Pancreas (tissue), 10 donors: ENCODE data around the gene CACNA2D2. TPM values are rescaled to one million over a fixed set of nuclear protein-coding genes. Genes with fewer than 3 reads are reported as not detected.
A peak's percentile ranks its signal among the peaks of the same experiment; 100 is the strongest.

Experiments used
- ATAC-seq, 4 donors: fragments of 200-7000 bp; cut with Tn5 transposase; one replicate each; pipeline versions ENCODE4 v1.8.0 to v1.9.1; 2020; ENCODE audit warnings: mild to moderate bottlenecking in 4 of 4, moderate library complexity in 4 of 4
- DNase-seq, 6 donors: peaks; one replicate each; pipeline ENCODE4 v3.0.0-alpha.2; 2020
- FAIRE-seq: peaks from 2 replicates; lab custom pipeline; 2012; peaks lifted over from hg19 to GRCh38; lab: Jason Lieb, UNC
- H3K27ac ChIP-seq, 4 donors: fragments of 200-600 bp; sonication (generic); 1 replicate in 3 of 4; 2 replicates in 1 of 4; pipeline versions ENCODE4 v1.5.0 to v1.8.0; 2020
- H3K27me3 ChIP-seq, 4 donors: fragments of 200-600 bp; one replicate each; pipeline ENCODE4 v1.8.0; 2021
- H3K36me3 ChIP-seq, 3 donors: fragments of 200-600 bp; sonication (generic) in 1 of 3; one replicate each; pipeline versions ENCODE4 v1.5.0 to v1.8.0; 2020 to 2021
- H3K4me1 ChIP-seq, 3 donors: fragments of 200-600 bp; one replicate each; pipeline ENCODE4 v1.8.0; 2021
- H3K4me3 ChIP-seq, 4 donors: fragments of 200-600 bp; sonication (generic) in 2 of 4; one replicate each; pipeline versions ENCODE4 v1.5.0 to v1.8.0; 2020 to 2021
- H3K9me3 ChIP-seq, 4 donors: fragments of 200-600 bp; one replicate each; pipeline ENCODE4 v1.8.0; 2021
- WGBS, 2 donors: extraction: QIAGEN DNeasy Blood & Tissue Kit; methylation state at CpG; one replicate each; pipeline ENCODE4 v1.1.7; 2013; 5-methylcytosine and 5-hydroxymethylcytosine counted together
- intact Hi-C, 3 donors: fragments of 100-400 bp; cut with DNase I; formaldehyde crosslinking; loops; one replicate each; pipeline versions ENCODE4 v1.11.1 to v1.14.2; 2022
- polyA plus RNA-seq, 2 donors: library from polyadenylated mRNA; stranded (reverse); fragments of 200-250 nt; gene quantifications; one replicate each; pipeline ENCODE4 v1.2.3, GENCODE V29; 2013
- total RNA-seq, 6 donors: library from RNA; stranded (reverse); fragmentation: NEBNext Ultra II Directional in 4 of 6; extraction: Animal tissue kit (Norgen Biotek cat#: 25700) in 4 of 6; gene quantifications; one replicate each; pipeline versions ENCODE4 v1.2.1 to v1.2.4, GENCODE V29; 2021 to 2023
- TF ChIP-seq, protein P1 (sequence below), 4 donors: fragments of 200-600 bp; sonication (generic) in 3 of 4; IDR thresholded peaks; one replicate each; pipeline versions ENCODE4 v1.5.0 to v1.8.0; 2021; ENCODE audit warnings: antibody characterized with exemption in 4 of 4
- donor health status: healthy with polysubstance abuse.
- donor health status: DM: no; HTN: no; CAD: no; lungs with moderate emphysema.
- donor health status: DM: no; HTN: no; CAD: no.
- donor health status: control.
- donor health status: control.
- donor health status: Bipolar disorder and iron deficiency.
- donor health status: DM: yes; HTN: yes; CAD: no.
- donor health status: DM: no; HTN: no; CAD: no.
- donor health status: DM: no; HTN: no; CAD: no.
- donor health status: DM: yes; HTN: yes; CAD: no.

Gene CACNA2D2
- total and polyA plus RNA-seq, 8 donors, result 1.1 to 19.5 (median 3.3) TPM

DNA sequence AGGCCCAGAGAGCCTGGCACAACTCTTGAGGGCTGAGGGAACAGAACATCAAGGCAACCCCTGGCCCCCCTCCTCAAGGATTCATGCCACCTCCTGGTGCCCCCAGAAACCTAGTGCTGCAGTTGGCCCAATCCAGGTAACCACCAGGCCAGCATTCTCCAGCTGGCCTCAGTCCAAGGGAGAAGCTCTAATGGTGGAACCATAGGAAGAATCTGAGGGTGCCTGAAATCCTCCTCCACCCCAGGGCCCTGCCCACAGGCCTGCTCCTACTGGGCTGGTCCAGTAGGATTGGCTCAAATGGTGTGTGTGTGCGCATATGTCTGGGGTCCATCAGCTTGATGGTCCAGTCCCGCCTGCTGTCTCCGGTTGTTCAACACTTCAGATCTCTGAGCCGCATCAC is 188.6 kb downstream of the CACNA2D2 start:
- DNase-seq, result peak in 1 of 6 donors; percentile 36
- Histone ChIP-seq H3K4me3 (no peak overlapping the region), H3K4me1 (peaks cover 0 to 8% (median 8%) of the 10 kb centered on the region in 3 donors), H3K27ac (no peak overlapping the region), H3K27me3 (no peaks in the 10 kb centered on the region), H3K36me3 (no peaks in the 10 kb centered on the region), H3K9me3 (no peaks in the 10 kb centered on the region)
- TF ChIP-seq, protein P1, sequence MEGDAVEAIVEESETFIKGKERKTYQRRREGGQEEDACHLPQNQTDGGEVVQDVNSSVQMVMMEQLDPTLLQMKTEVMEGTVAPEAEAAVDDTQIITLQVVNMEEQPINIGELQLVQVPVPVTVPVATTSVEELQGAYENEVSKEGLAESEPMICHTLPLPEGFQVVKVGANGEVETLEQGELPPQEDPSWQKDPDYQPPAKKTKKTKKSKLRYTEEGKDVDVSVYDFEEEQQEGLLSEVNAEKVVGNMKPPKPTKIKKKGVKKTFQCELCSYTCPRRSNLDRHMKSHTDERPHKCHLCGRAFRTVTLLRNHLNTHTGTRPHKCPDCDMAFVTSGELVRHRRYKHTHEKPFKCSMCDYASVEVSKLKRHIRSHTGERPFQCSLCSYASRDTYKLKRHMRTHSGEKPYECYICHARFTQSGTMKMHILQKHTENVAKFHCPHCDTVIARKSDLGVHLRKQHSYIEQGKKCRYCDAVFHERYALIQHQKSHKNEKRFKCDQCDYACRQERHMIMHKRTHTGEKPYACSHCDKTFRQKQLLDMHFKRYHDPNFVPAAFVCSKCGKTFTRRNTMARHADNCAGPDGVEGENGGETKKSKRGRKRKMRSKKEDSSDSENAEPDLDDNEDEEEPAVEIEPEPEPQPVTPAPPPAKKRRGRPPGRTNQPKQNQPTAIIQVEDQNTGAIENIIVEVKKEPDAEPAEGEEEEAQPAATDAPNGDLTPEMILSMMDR (IDR thresholded peaks at IDR 0.05), result no peak
- WGBS, 2 donors, result 96 to 98% methylated on average over 4 of the region's 4 CpGs
- intact Hi-C loops, result no loop called here
- no peak for ATAC-seq
- FAIRE-seq, result no peak

DNA sequence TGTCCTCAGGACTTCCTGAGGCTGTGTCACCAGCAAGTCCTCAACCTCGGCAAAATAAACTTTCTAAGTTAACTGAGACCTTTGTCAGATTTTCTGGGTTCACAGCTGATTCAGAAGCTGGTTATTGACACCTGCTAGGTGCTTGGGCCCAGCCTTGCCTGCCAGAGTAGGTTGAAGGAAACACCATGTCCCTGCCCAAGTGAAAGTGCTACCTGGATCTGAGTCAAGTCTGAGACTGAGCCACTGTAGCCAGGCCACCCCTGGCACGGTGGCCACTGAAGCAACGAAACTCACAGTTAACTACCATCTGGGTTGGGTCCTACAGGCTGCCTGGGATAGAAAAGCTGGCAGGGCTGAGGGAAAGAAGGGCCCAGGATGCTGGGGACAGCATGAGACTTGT is 189.1 kb downstream of the CACNA2D2 start:
- TF ChIP-seq, protein P1 (IDR thresholded peaks at IDR 0.05), result no peak
- FAIRE-seq (no peak), DNase-seq (no peak), ATAC-seq (no peak)
- H3K36me3 ChIP-seq, result no peaks in the 10 kb centered on the region
- H3K27ac ChIP-seq, result no peak overlapping the region
- peaks cover 3 to 10% (median 10%) of the 10 kb centered on the region in 3 donors for H3K4me1 ChIP-seq
- intact Hi-C loops, result no loop called here
- H3K4me3 ChIP-seq, result no peak overlapping the region
- WGBS, 2 donors, result 83 to 89% methylated on average over 3 of the region's 3 CpGs
- H3K27me3 ChIP-seq, result no peaks in the 10 kb centered on the region
- no peaks in the 10 kb centered on the region for H3K9me3 ChIP-seq

Other genes starting within 250 kb of the CACNA2D2 start
- gene SEMA3B, start 234.5 kb downstream of the CACNA2D2 start, total RNA-seq, result 10 to 100 TPM; 27.5 to 53.5 (median 33.2) TPM
- gene SEMA3B, start 234.5 kb downstream of the CACNA2D2 start, polyA plus RNA-seq, result 100 to 1,000 TPM; 118 to 223 TPM
- under 1 TPM in 1 of 6 donors, not detected in 5; 0.12 TPM for gene LSMEM2, start 224.5 kb downstream of the CACNA2D2 start, total RNA-seq
- 1 to 10 TPM in 1 of 2 donors, under 1 TPM in 1; 0.15 to 2.1 TPM for gene LSMEM2, start 224.5 kb downstream of the CACNA2D2 start, polyA plus RNA-seq
- gene IFRD2, start 211.2 kb downstream of the CACNA2D2 start, total RNA-seq, result 10 to 100 TPM; 47.1 to 81.6 (median 55.1) TPM
- gene IFRD2, start 211.2 kb downstream of the CACNA2D2 start, polyA plus RNA-seq, result 100 to 1,000 TPM; 101 to 117 TPM
- gene HYAL3, start 204.2 kb downstream of the CACNA2D2 start, total RNA-seq, result 1 to 10 TPM in 1 of 6 donors, under 1 TPM in 5; 0.46 to 1.3 (median 0.65) TPM
- gene HYAL3, start 204.2 kb downstream of the CACNA2D2 start, polyA plus RNA-seq, result 1 to 10 TPM; 1.6 to 2.1 TPM
- gene NAA80, start 204.2 kb downstream of the CACNA2D2 start, total RNA-seq, result 1 to 10 TPM; 2.6 to 6.6 (median 5.0) TPM
- gene NAA80, start 204.2 kb downstream of the CACNA2D2 start, polyA plus RNA-seq, result 10 to 100 TPM; 13.0 to 15.6 TPM
- gene HYAL1, start 200.1 kb downstream of the CACNA2D2 start, total RNA-seq, result 1 to 10 TPM; 3.1 to 7.1 (median 5.7) TPM
- 10 to 100 TPM in 1 of 2 donors, 1 to 10 TPM in 1; 8.2 to 11.7 TPM for gene HYAL1, start 200.1 kb downstream of the CACNA2D2 start, polyA plus RNA-seq
- gene HYAL2, start 180.9 kb downstream of the CACNA2D2 start, total RNA-seq, result 10 to 100 TPM in 4 of 6 donors, 1 to 10 TPM in 2; 6.3 to 22.1 (median 13.3) TPM
- gene HYAL2, start 180.9 kb downstream of the CACNA2D2 start, polyA plus RNA-seq, result 10 to 100 TPM; 28.4 to 39.5 TPM
- 10 to 100 TPM; 10.2 to 18.7 (median 16.1) TPM for gene TUSC2, start 175.4 kb downstream of the CACNA2D2 start, total RNA-seq
- 10 to 100 TPM; 20.8 to 21.8 TPM for gene TUSC2, start 175.4 kb downstream of the CACNA2D2 start, polyA plus RNA-seq
- 10 to 100 TPM; 10.3 to 23.0 (median 12.2) TPM for gene RASSF1, start 162.8 kb downstream of the CACNA2D2 start, total RNA-seq
- 10 to 100 TPM; 17.5 to 29.5 TPM for gene RASSF1, start 162.8 kb downstream of the CACNA2D2 start, polyA plus RNA-seq
- 1 to 10 TPM in 3 of 6 donors, under 1 TPM in 3; 0.35 to 1.3 (median 1.1) TPM for gene ZMYND10, start 157.9 kb downstream of the CACNA2D2 start, total RNA-seq
- gene ZMYND10, start 157.9 kb downstream of the CACNA2D2 start, polyA plus RNA-seq, result 1 to 10 TPM; 5.1 to 8.3 TPM
- 10 to 100 TPM; 17.1 to 29.2 (median 18.6) TPM for gene NPRL2, start 152.9 kb downstream of the CACNA2D2 start, total RNA-seq
- 10 to 100 TPM; 40.9 to 41.8 TPM for gene NPRL2, start 152.9 kb downstream of the CACNA2D2 start, polyA plus RNA-seq
- 10 to 100 TPM in 4 of 6 donors, 1 to 10 TPM in 2; 8.6 to 14.2 (median 12.8) TPM for gene CYB561D2, start 152.8 kb downstream of the CACNA2D2 start, total RNA-seq
- gene CYB561D2, start 152.8 kb downstream of the CACNA2D2 start, polyA plus RNA-seq, result 10 to 100 TPM; 15.3 to 30.4 TPM
- 10 to 100 TPM; 13.8 to 22.3 (median 16.1) TPM for gene TMEM115, start 144.1 kb downstream of the CACNA2D2 start, total RNA-seq
- 10 to 100 TPM; 25.0 to 29.2 TPM for gene TMEM115, start 144.1 kb downstream of the CACNA2D2 start, polyA plus RNA-seq
- 1 to 10 TPM; 3.2 to 5.6 (median 4.5) TPM for gene C3orf18, start 64.1 kb upstream of the CACNA2D2 start, total RNA-seq
- gene C3orf18, start 64.1 kb upstream of the CACNA2D2 start, polyA plus RNA-seq, result 1 to 10 TPM; 5.3 to 8.9 TPM
- 10 to 100 TPM in 5 of 6 donors, 1 to 10 TPM in 1; 9.6 to 20.2 (median 11.8) TPM for gene HEMK1, start 65.9 kb upstream of the CACNA2D2 start, total RNA-seq
- gene HEMK1, start 65.9 kb upstream of the CACNA2D2 start, polyA plus RNA-seq, result 10 to 100 TPM; 20.4 to 21.8 TPM
- gene CISH, start 108.1 kb upstream of the CACNA2D2 start, total RNA-seq, result 10 to 100 TPM in 3 of 6 donors, 1 to 10 TPM in 3; 6.2 to 21.0 (median 9.5) TPM
- gene CISH, start 108.1 kb upstream of the CACNA2D2 start, polyA plus RNA-seq, result 10 to 100 TPM; 11.3 to 21.5 TPM
- 10 to 100 TPM; 21.9 to 30.6 (median 24.6) TPM for gene MAPKAPK3, start 113.5 kb upstream of the CACNA2D2 start, total RNA-seq
- 10 to 100 TPM; 15.8 to 17.0 TPM for gene MAPKAPK3, start 113.5 kb upstream of the CACNA2D2 start, polyA plus RNA-seq
- under 1 TPM; 0.09 to 0.49 (median 0.29) TPM for gene DOCK3, start 171.3 kb upstream of the CACNA2D2 start, total RNA-seq
- gene DOCK3, start 171.3 kb upstream of the CACNA2D2 start, polyA plus RNA-seq, result 1 to 10 TPM in 1 of 2 donors, under 1 TPM in 1; 0.57 to 1.5 TPM